ENCODE data around the gene CERS1. TPM values are rescaled to one million over a fixed set of nuclear protein-coding genes. Genes with fewer than 3 reads are reported as not detected.

Gene CERS1
- total and polyA plus RNA-seq, 4 donors: 0.28 TPM; not detected in 3

DNA sequence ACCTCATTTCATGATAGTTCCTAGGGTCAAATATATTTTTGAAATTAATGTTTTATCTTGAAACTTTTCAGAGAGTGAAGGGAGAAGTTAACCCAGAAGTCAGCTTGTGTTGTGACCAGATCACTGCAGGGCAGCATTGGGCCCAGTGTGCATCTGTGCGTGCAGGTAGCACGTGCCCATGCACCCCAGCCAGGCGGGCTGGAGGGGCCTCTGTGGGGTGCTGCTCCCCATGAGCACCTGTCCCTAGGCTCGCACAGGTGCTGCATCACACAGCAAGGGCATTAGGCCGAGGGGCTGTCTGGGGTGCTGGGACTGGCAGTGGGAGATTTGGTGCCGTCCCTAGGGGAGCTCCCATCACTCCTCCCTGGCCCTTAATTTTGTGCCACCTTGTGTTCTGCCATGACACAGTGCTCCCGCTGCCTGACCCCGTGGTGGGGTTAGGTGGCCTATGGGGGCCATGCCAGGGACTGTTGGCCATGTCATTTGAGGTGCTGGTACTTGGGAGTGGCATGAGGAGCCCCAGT, 51.1 kb downstream of the CERS1 start:
- Histone ChIP-seq H3K4me1 (ENCODE audit: control insufficient read depth in 4 of 4, insufficient read depth in 4 of 4, low read length in 3 of 4) (peaks cover 9 to 47% (median 34%) of the 10 kb centered on the region in 4 donors), H3K36me3 (ENCODE audit: control insufficient read depth in 4 of 4, insufficient read depth in 3 of 4, low read depth in 1 of 4, low read length in 3 of 4) (peaks cover 2 to 11% (median 6%) of the 10 kb centered on the region in 4 donors), H3K9me3 (ENCODE audit: control insufficient read depth in 4 of 4, low read length in 3 of 4) (no peaks in the 10 kb centered on the region), H3K9ac (ENCODE audit: low read depth in 1 of 2, low read length in 2 of 2) (no peak overlapping the region), H3K4me3 (ENCODE audit: low read depth in 1 of 3, low read length in 3 of 3) (no peak overlapping the region), H3K27me3 (ENCODE audit: control insufficient read depth in 4 of 4, insufficient read depth in 4 of 4, low read length in 3 of 4) (no peaks in the 10 kb centered on the region), H3K27ac (ENCODE audit: low read depth in 1 of 2, low read length in 2 of 2) (no peak overlapping the region)
- TF ChIP-seq HNF4A (conservative IDR thresholded peaks at IDR 0.05): no peak
- TF ChIP-seq, protein P1, sequence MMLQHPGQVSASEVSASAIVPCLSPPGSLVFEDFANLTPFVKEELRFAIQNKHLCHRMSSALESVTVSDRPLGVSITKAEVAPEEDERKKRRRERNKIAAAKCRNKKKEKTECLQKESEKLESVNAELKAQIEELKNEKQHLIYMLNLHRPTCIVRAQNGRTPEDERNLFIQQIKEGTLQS (IDR thresholded peaks at IDR 0.05): no peak
- no peak for TF ChIP-seq RXRA (IDR thresholded peaks at IDR 0.05)
- TF ChIP-seq RAD21 (IDR thresholded peaks at IDR 0.05): no peak
- TF ChIP-seq SP1 (IDR thresholded peaks at IDR 0.05): no peak
- TF ChIP-seq, protein P2, sequence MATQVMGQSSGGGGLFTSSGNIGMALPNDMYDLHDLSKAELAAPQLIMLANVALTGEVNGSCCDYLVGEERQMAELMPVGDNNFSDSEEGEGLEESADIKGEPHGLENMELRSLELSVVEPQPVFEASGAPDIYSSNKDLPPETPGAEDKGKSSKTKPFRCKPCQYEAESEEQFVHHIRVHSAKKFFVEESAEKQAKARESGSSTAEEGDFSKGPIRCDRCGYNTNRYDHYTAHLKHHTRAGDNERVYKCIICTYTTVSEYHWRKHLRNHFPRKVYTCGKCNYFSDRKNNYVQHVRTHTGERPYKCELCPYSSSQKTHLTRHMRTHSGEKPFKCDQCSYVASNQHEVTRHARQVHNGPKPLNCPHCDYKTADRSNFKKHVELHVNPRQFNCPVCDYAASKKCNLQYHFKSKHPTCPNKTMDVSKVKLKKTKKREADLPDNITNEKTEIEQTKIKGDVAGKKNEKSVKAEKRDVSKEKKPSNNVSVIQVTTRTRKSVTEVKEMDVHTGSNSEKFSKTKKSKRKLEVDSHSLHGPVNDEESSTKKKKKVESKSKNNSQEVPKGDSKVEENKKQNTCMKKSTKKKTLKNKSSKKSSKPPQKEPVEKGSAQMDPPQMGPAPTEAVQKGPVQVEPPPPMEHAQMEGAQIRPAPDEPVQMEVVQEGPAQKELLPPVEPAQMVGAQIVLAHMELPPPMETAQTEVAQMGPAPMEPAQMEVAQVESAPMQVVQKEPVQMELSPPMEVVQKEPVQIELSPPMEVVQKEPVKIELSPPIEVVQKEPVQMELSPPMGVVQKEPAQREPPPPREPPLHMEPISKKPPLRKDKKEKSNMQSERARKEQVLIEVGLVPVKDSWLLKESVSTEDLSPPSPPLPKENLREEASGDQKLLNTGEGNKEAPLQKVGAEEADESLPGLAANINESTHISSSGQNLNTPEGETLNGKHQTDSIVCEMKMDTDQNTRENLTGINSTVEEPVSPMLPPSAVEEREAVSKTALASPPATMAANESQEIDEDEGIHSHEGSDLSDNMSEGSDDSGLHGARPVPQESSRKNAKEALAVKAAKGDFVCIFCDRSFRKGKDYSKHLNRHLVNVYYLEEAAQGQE (IDR thresholded peaks at IDR 0.05): no peak
- no peak for TF ChIP-seq TAF1 (conservative IDR thresholded peaks at IDR 0.05)
- no peak for TF ChIP-seq EGR1 (IDR thresholded peaks at IDR 0.05; ENCODE audit: low read depth in 2 of 2)
- TF ChIP-seq, protein P3, sequence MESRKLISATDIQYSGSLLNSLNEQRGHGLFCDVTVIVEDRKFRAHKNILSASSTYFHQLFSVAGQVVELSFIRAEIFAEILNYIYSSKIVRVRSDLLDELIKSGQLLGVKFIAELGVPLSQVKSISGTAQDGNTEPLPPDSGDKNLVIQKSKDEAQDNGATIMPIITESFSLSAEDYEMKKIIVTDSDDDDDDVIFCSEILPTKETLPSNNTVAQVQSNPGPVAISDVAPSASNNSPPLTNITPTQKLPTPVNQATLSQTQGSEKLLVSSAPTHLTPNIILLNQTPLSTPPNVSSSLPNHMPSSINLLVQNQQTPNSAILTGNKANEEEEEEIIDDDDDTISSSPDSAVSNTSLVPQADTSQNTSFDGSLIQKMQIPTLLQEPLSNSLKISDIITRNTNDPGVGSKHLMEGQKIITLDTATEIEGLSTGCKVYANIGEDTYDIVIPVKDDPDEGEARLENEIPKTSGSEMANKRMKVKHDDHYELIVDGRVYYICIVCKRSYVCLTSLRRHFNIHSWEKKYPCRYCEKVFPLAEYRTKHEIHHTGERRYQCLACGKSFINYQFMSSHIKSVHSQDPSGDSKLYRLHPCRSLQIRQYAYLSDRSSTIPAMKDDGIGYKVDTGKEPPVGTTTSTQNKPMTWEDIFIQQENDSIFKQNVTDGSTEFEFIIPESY (IDR thresholded peaks at IDR 0.05): no peak
- TF ChIP-seq JUND (IDR thresholded peaks at IDR 0.05): no peak
- TF ChIP-seq GABPA (IDR thresholded peaks at IDR 0.05 in 1 of 2, conservative IDR thresholded peaks at IDR 0.05 in 1 of 2): no peak
- TF ChIP-seq YY1 (IDR thresholded peaks at IDR 0.05): no peak
- TF ChIP-seq, protein P4, sequence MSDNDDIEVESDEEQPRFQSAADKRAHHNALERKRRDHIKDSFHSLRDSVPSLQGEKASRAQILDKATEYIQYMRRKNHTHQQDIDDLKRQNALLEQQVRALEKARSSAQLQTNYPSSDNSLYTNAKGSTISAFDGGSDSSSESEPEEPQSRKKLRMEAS (IDR thresholded peaks at IDR 0.05): no peak
- no peak for TF ChIP-seq FOXA2 (IDR thresholded peaks at IDR 0.05)
- TF ChIP-seq, protein P5, sequence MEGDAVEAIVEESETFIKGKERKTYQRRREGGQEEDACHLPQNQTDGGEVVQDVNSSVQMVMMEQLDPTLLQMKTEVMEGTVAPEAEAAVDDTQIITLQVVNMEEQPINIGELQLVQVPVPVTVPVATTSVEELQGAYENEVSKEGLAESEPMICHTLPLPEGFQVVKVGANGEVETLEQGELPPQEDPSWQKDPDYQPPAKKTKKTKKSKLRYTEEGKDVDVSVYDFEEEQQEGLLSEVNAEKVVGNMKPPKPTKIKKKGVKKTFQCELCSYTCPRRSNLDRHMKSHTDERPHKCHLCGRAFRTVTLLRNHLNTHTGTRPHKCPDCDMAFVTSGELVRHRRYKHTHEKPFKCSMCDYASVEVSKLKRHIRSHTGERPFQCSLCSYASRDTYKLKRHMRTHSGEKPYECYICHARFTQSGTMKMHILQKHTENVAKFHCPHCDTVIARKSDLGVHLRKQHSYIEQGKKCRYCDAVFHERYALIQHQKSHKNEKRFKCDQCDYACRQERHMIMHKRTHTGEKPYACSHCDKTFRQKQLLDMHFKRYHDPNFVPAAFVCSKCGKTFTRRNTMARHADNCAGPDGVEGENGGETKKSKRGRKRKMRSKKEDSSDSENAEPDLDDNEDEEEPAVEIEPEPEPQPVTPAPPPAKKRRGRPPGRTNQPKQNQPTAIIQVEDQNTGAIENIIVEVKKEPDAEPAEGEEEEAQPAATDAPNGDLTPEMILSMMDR (IDR thresholded peaks at IDR 0.05; ENCODE audit: low read depth, low read length, missing input control): no peak
- TF ChIP-seq HNF4G (IDR thresholded peaks at IDR 0.05): no peak
- TF ChIP-seq FOXA1 (IDR thresholded peaks at IDR 0.05): no peak
- TF ChIP-seq NR2F2 (IDR thresholded peaks at IDR 0.05): no peak
- no peak for DNase-seq (ENCODE audit: low spot score)
- WGBS: 94% methylated on average over 8 of the region's 8 CpGs
